Right renal pelvis (tissue), 4 donors: ENCODE results near the gene EPB41. TPM values are rescaled to one million over a fixed set of nuclear protein-coding genes. Genes with fewer than 3 reads are reported as not detected.
A peak's percentile ranks its signal among the peaks of the same experiment; 100 is the strongest.
"Not testable (repeated sequence)": the region's sequence is repeated elsewhere in the genome, so short reads cannot be mapped to it uniquely, and the experiment has no call there.

Source experiments
- DNase-seq, 4 donors: peaks; one replicate each; pipeline ENCODE4 v3.0.0-alpha.2; 2013; ENCODE audit warnings: low read depth in 4 of 4, low spot score in 3 of 4, missing footprints in 1 of 4
- polyA plus RNA-seq, 4 donors: library from polyadenylated mRNA; unstranded; fragments of 120-200 nt; gene quantifications; one replicate each; pipeline ENCODE4 v1.2.1, GENCODE V29; 2013; ENCODE audit not compliant: insufficient read length in 4 of 4

The EPB41 gene
- polyA plus RNA-seq, 4 donors, result 46.9 to 56.5 (median 55.0) TPM

GRCh38 chr1:29124366-29125236, 210.2 kb downstream of the EPB41 start:
- peak; percentile 77 to 86 (median 82) for DNase-seq

- no peak for DNase-seq
Measured at GRCh38 chr1:29125237-29125641, 210.9 kb downstream of the EPB41 start.

GRCh38 chr1:29125788-29126187, 211.4 kb downstream of the EPB41 start:
- no peak for DNase-seq

GRCh38 chr1:29126198-29126597, 211.8 kb downstream of the EPB41 start:
- no peak for DNase-seq

GRCh38 chr1:29128739-29129138, 214.4 kb downstream of the EPB41 start:
- no peak for DNase-seq

GRCh38 chr1:29129916-29130315, 215.5 kb downstream of the EPB41 start:
- no peak for DNase-seq

GRCh38 chr1:29131056-29131455, 216.7 kb downstream of the EPB41 start:
- DNase-seq, result not testable (repeated sequence)

GRCh38 chr1:29133861-29134694, 219.7 kb downstream of the EPB41 start:
- no peak for DNase-seq

- no peak for DNase-seq
Measured at GRCh38 chr1:29134695-29135028, 220.3 kb downstream of the EPB41 start.

GRCh38 chr1:29136391-29136915, 222.1 kb downstream of the EPB41 start:
- peak in 2 of 4 donors; percentile 32 to 44 for DNase-seq

GRCh38 chr1:29142714-29143113, 228.3 kb downstream of the EPB41 start:
- no peak for DNase-seq

GRCh38 chr1:29144178-29144577, 229.8 kb downstream of the EPB41 start:
- no peak for DNase-seq

GRCh38 chr1:29145739-29146437, 231.5 kb downstream of the EPB41 start:
- DNase-seq, result no peak

GRCh38 chr1:29148656-29149491, 234.5 kb downstream of the EPB41 start:
- DNase-seq, result no peak

GRCh38 chr1:29150346-29150745, 236.0 kb downstream of the EPB41 start:
- DNase-seq, result not testable (repeated sequence)

- no peak for DNase-seq
Measured at GRCh38 chr1:29152046-29152805, 237.9 kb downstream of the EPB41 start.

- no peak for DNase-seq
Measured at GRCh38 chr1:29156543-29157268, 242.3 kb downstream of the EPB41 start.

GRCh38 chr1:29157269-29157601, 242.9 kb downstream of the EPB41 start:
- no peak for DNase-seq

- DNase-seq, result no peak
Measured at GRCh38 chr1:29159773-29160172, 245.4 kb downstream of the EPB41 start.
